Activated T-helper 1 cell treated with Interleukin-2 at 50 U/mL for 16 hours (primary cell): ENCODE data around the gene HPS4.

Experiments used
- DNase-seq: peaks from one replicate; pipeline ENCODE4 v3.0.0-alpha.2; 2020; ENCODE audit warnings: low read depth

HPS4 gene

DNA sequence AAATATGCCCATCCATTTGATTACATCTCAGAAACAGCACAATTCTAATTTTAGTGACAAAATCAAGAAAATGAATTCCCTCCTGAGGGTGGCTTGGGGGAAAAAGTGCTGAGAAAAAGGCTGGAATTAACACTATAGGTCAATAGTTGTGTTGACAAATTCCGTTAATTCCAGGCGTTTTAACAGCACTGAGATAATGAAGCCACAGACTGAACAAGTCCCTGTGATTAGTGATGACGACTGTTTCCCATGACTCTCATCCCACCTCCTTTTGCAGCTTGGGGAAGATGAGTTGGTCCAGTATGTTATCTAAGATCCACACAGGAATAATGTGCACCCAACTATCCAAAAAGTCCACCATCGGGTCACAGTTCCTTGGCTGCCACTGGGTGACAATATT, 12.9 kb upstream of the HPS4 start:
- DNase-seq, result no peak

- no peak for DNase-seq
These were observed 10.9 kb upstream of the HPS4 start for GRCh38 chr22:26494506-26494905.

GRCh38 chr22:26492220-26492619, 8.6 kb upstream of the HPS4 start:
- no peak for DNase-seq

- DNase-seq, result no peak
These were observed 6.0 kb upstream of the HPS4 start for GRCh38 chr22:26489447-26490036.

DNA sequence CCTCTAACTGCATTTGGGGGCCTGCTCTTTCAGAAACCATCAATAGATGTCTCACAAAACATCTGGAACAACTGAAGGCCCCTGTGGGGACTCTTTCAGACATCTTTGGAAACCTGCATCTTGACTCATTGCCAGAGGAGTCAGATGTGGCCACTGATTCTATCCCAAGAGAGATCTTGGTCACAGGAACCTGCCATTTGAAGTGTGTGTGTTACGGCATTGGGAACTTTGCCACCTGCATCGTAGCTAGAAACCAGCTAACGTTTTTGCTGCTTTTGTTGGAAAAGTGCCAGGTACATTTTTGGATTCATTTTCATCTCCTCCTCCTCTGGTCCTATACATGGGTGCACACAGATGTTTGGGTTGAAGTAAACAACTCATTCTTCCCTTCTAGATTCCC, 4.4 kb upstream of the HPS4 start:
- DNase-seq, result no peak

GRCh38 chr22:26486394-26486793, 2.8 kb upstream of the HPS4 start:
- no peak for DNase-seq

DNA sequence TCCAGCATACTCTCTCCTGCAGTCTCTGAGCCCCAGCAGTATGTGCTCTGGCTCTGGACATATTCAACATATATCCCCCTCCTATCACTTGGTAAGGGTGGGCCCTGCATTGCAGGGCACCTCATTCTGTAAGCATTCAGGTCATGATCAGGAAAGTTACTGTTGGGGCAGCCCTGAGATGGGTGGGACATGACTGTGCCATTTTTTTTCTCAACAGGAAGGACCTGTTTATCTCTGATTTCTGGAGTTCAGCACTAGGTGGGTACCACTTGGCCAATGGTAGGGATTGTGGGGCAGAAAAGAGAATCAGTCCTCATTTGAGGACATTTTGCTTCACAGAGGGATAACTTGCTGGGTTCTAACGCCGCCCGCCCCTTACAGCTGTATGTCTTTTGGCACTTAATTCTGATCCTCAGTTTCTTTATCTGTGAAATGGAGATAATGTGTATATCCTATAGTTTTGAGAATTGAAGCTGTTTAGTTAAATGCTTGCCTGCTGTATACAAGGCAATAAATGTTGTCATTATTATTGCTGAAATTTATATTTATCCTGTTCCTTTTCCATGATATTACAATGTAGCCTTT, 2.3 kb upstream of the HPS4 start:
- no peak for DNase-seq

DNA sequence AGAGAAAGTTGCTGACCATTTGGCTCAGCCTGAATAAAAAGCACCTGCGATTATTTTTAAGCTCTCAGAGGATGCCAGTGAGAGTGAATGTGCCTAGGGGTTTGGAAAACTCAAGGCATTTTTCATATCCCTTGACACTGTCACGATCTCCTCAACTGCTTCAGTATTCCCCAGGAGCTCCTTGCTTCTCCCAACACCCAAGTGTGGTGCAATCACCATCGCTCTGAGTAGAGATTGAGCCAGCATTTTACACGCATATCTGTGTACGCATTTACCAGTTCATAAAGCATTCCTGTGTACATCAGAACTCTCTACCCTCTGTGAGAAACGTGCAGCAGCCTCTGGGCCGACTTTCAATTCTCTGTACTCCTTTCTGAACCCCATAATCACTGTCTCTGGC, 1.4 kb upstream of the HPS4 start:
- DNase-seq, result no peak

DNA sequence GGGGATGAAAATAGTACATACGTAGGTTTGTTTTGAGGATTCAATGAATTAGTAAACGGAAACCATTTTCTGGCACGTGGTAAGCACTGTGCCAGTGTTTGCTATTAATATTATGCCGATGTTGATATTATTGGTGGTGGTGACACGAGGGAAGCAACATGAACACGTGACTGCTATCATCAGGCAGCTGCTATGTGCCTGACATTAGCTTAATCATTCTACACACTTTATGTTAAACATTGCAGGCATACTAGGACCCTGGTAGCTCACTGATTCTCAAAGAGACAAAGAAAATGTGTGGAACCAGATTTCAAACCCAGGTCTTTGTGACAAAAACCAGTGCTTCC, 750 bp upstream of the HPS4 start:
- no peak for DNase-seq

GRCh38 chr22:26483043-26483438, 542 bp downstream of the HPS4 start:
- DNase-seq, result no peak

DNA sequence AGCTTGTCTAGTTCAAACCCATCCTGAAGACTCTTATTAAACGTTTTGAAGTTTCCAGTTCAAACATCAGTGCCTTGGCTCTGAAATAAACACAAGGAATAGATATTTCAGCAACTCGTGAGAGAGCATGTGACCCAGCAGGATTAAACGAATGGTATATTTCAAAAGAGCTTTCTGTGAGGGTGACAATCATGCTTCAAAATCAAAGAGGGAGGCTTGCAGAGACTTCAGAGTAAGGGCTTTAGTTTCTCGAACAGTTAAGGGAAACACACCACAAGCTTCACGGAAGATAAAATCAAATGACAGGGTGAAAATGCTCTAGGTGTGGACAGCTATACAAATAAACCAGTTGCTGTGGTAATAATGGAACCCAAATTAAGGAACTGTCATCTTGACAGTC, 1.4 kb downstream of the HPS4 start:
- DNase-seq, result no peak

DNA sequence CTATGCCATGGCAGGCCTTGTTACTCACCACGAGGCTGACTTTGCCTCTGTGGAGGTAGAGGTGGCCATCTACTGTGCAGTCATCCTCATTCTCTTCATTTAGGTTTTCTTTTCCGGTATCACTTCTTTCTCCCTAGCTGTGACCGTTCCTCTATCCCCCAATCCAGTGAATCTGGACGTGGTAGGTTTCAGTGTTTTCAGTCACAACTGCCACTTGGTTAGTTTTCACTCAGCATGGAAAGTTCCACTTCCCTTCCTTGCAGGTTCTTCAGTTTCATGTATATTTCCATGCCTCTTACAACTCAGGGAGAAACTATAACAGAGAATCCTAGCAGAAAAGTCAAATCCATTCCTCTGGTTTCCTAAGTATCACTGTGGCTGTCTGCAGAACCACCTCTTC, 1.9 kb downstream of the HPS4 start:
- no peak for DNase-seq

- DNase-seq, result no peak
These were observed 2.4 kb downstream of the HPS4 start for GRCh38 chr22:26481112-26481693.

DNA sequence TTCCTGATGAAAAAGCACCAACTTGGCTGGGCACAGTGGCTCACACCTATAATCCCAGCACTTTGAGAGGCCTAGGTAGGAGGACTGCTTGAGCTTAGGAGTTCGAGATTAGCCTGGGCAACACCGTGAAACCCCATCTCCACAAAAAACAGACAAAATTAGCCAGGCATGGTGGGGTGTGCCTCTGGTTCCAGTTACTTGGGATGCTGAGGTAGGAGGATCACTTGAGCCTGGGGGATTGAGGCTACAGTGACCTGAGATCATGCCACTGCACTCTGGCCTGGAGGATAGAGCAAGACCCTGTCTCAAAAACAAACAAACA, 3.0 kb downstream of the HPS4 start:
- DNase-seq, result no peak

- no peak for DNase-seq
These were observed 3.6 kb downstream of the HPS4 start for GRCh38 chr22:26479792-26480610.

DNA sequence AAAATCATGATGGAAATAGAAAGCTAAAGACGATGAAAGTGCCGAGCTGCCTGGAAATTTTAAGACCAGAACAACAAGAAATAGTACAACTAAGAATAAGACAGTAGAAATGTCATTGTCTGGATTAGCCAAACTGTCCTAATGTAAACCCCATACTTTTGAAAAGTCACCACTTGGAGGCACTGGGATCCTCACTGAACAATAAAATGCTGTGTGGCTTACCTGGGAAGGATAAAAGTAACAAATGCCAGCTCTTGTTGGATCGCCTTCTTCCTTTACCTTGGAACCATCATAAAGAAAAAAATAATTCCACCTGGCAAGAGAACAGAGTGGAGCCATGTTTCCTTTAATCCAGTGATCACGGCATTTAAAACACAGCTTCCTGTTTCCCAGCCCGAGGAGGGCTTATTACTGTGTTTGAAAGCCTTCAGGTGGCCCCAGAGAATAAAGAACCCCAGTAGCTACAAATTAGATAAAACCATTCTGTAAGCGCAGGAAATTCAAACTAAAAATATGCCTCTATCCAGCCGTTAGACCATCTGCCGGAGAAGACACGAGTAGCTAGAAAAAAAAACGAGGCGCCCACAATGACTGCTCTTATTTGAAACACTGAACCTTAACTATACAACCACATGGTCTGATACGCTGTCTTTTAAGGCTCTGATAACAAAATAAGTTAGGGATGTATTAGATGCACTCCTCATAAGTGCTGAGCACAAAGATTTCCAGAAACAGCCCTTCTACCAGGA, 4.4 kb downstream of the HPS4 start:
- DNase-seq, result no peak

GRCh38 chr22:26477341-26477731, 6.2 kb downstream of the HPS4 start:
- no peak for DNase-seq

GRCh38 chr22:26476705-26477340, 6.8 kb downstream of the HPS4 start:
- DNase-seq, result no peak

DNA sequence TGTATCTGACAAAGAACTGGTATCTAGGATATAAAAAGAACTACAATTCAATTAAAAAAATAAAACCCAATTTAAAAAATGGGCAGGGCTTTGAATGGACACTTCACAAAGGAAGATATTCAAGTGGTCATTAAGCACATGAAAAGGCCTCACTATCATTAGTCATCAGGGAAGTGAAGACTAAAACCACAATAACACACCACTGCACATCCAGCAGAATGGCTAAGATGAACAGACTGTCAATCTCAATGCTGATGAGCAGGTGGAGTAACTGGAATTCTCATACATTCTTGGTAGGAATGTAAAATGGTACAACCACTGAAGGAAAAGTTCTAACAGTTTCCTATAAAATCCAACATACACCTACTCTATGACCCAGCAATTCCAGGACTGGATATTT, 8.9 kb downstream of the HPS4 start:
- no peak for DNase-seq

- DNase-seq, result no peak
These were observed 12.1 kb downstream of the HPS4 start for GRCh38 chr22:26471522-26471921.

GRCh38 chr22:26470807-26471206, 12.8 kb downstream of the HPS4 start:
- no peak for DNase-seq

GRCh38 chr22:26466196-26466595, 17.4 kb downstream of the HPS4 start:
- DNase-seq, result no peak
